IPS-20b (cell line): ENCODE measurements around the gene MT1E.

Source experiments
- H3K27ac ChIP-seq: one replicate; pipeline ENCODE4 v1.5.1; 2013; ENCODE audit warnings: low read length
- H3K27me3 ChIP-seq: 2 replicates; pipeline ENCODE4 v1.6.1; 2013; ENCODE audit warnings: mild to moderate bottlenecking, low read length, inconsistent platforms; ENCODE audit not compliant: insufficient read depth
- H3K36me3 ChIP-seq: 2 replicates; pipeline ENCODE4 v1.6.1; 2013; ENCODE audit warnings: low read depth, mild to moderate bottlenecking, inconsistent platforms, low read length, moderate library complexity; ENCODE audit not compliant: insufficient read depth
- H3K4me1 ChIP-seq: 2 replicates; pipeline ENCODE4 v1.6.1; 2013; ENCODE audit warnings: mild to moderate bottlenecking, control low read depth, inconsistent platforms, low read length, moderate library complexity; ENCODE audit not compliant: insufficient read depth
- H3K4me3 ChIP-seq: 2 replicates; pipeline ENCODE4 v1.5.1; 2013; ENCODE audit warnings: mild to moderate bottlenecking, low read length, inconsistent platforms
- H3K9ac ChIP-seq: 2 replicates; pipeline ENCODE4 v1.6.1; 2013; ENCODE audit warnings: low read depth, mild to moderate bottlenecking, inconsistent platforms, low read length, moderate library complexity
- H3K9me3 ChIP-seq: 2 replicates; pipeline ENCODE4 v1.6.1; 2013; ENCODE audit warnings: mild to moderate bottlenecking, low read depth, low read length, inconsistent platforms; ENCODE audit not compliant: insufficient read depth

Gene MT1E

GRCh38 chr16:56593573-56594291 is 31.8 kb upstream of the MT1E start:
- Histone ChIP-seq H3K9me3 (no peaks in the 10 kb centered on the region; the same call in 1 of the 2 replicates), H3K36me3 (no peaks in the 10 kb centered on the region)

GRCh38 chr16:56594292-56594619 is 31.3 kb upstream of the MT1E start:
- H3K27ac ChIP-seq: no peak overlapping the region
- no peak overlapping the region for H3K9ac ChIP-seq

More at GRCh38 chr16:56593573-56594291, 31.8 kb upstream of the MT1E start:
- H3K27me3 ChIP-seq: peaks cover 55% of the 10 kb centered on the region
- H3K4me1 ChIP-seq: no peaks in the 10 kb centered on the region; the same call in 1 of the 2 replicates
- H3K9ac ChIP-seq: no peak overlapping the region
- no peak overlapping the region for H3K4me3 ChIP-seq
- H3K27ac ChIP-seq: no peak overlapping the region

GRCh38 chr16:56600398-56600999 is 25.1 kb upstream of the MT1E start:
- no peaks in the 10 kb centered on the region; the same call in 1 of the 2 replicates for H3K9me3 ChIP-seq
- no peak overlapping the region for H3K9ac ChIP-seq
- no peaks in the 10 kb centered on the region for H3K36me3 ChIP-seq
- H3K27ac ChIP-seq: no peak overlapping the region
- H3K27me3 ChIP-seq: peaks cover 23% of the 10 kb centered on the region
- no peaks in the 10 kb centered on the region for H3K4me1 ChIP-seq
- H3K4me3 ChIP-seq: no peak overlapping the region

More at GRCh38 chr16:56594292-56594619, 31.3 kb upstream of the MT1E start:
- H3K27me3 ChIP-seq: peaks cover 50% of the 10 kb centered on the region
- no peaks in the 10 kb centered on the region; the same call in 1 of the 2 replicates for H3K9me3 ChIP-seq
- no peaks in the 10 kb centered on the region for H3K36me3 ChIP-seq
- no peaks in the 10 kb centered on the region; the same call in 1 of the 2 replicates for H3K4me1 ChIP-seq
- no peak overlapping the region for H3K4me3 ChIP-seq

- no peak overlapping the region for H3K9ac ChIP-seq
- no peak overlapping the region for H3K27ac ChIP-seq
- no peak overlapping the region for H3K4me3 ChIP-seq
- no peaks in the 10 kb centered on the region; the same call in 1 of the 2 replicates for H3K9me3 ChIP-seq
- H3K4me1 ChIP-seq: no peaks in the 10 kb centered on the region
- H3K27me3 ChIP-seq: peaks cover 29% of the 10 kb centered on the region
- H3K36me3 ChIP-seq: no peaks in the 10 kb centered on the region
Observed at GRCh38 chr16:56601325-56601724, 24.3 kb upstream of the MT1E start.

- H3K9ac ChIP-seq: no peak overlapping the region
- H3K4me1 ChIP-seq: no peaks in the 10 kb centered on the region
- H3K36me3 ChIP-seq: no peaks in the 10 kb centered on the region
- H3K9me3 ChIP-seq: no peaks in the 10 kb centered on the region
- H3K4me3 ChIP-seq: no peak overlapping the region
- H3K27ac ChIP-seq: no peak overlapping the region
- peaks cover 47% of the 10 kb centered on the region for H3K27me3 ChIP-seq
Observed at GRCh38 chr16:56603589-56603988, 22.0 kb upstream of the MT1E start.

- H3K9me3 ChIP-seq: no peaks in the 10 kb centered on the region
- H3K4me1 ChIP-seq: peaks cover 5% of the 10 kb centered on the region
- no peaks in the 10 kb centered on the region for H3K36me3 ChIP-seq
- no peak overlapping the region for H3K9ac ChIP-seq
- H3K27me3 ChIP-seq: peaks cover 61% of the 10 kb centered on the region
- H3K27ac ChIP-seq: no peak overlapping the region
- H3K4me3 ChIP-seq: no peak overlapping the region
Observed at GRCh38 chr16:56604966-56605365, 20.6 kb upstream of the MT1E start.

- no peaks in the 10 kb centered on the region for H3K36me3 ChIP-seq
- no peaks in the 10 kb centered on the region for H3K9me3 ChIP-seq
- no peak overlapping the region for H3K4me3 ChIP-seq
- H3K27ac ChIP-seq: no peak overlapping the region
- H3K4me1 ChIP-seq: peaks cover 5% of the 10 kb centered on the region
- H3K9ac ChIP-seq: no peak overlapping the region
- H3K27me3 ChIP-seq: peaks cover 66% of the 10 kb centered on the region
Observed at GRCh38 chr16:56605475-56605874, 20.1 kb upstream of the MT1E start.

- Histone ChIP-seq H3K27ac (no peak overlapping the region), H3K27me3 (peaks cover 68% of the 10 kb centered on the region), H3K36me3 (no peaks in the 10 kb centered on the region), H3K4me1 (peaks cover 5% of the 10 kb centered on the region), H3K9ac (no peak overlapping the region), H3K9me3 (no peaks in the 10 kb centered on the region), H3K4me3 (no peak overlapping the region)
Observed at GRCh38 chr16:56606071-56606475, 19.5 kb upstream of the MT1E start.

- Histone ChIP-seq H3K9me3 (no peaks in the 10 kb centered on the region), H3K9ac (no peak overlapping the region), H3K4me3 (no peak overlapping the region), H3K4me1 (peaks cover 5% of the 10 kb centered on the region), H3K27ac (no peak overlapping the region), H3K36me3 (no peaks in the 10 kb centered on the region), H3K27me3 (peaks cover 70% of the 10 kb centered on the region)
Observed at GRCh38 chr16:56606476-56607108, 19.0 kb upstream of the MT1E start.

GRCh38 chr16:56607109-56607618 is 18.4 kb upstream of the MT1E start:
- Histone ChIP-seq H3K27ac (no peak overlapping the region), H3K9ac (no peak overlapping the region), H3K36me3 (no peaks in the 10 kb centered on the region), H3K27me3 (peaks cover 75% of the 10 kb centered on the region), H3K4me3 (no peak overlapping the region), H3K4me1 (peaks cover 5% of the 10 kb centered on the region), H3K9me3 (no peaks in the 10 kb centered on the region)

GRCh38 chr16:56607675-56608042 is 17.9 kb upstream of the MT1E start:
- Histone ChIP-seq H3K9ac (peak overlapping the region; percentile 52; the same call in 1 of the 2 replicates), H3K27me3 (peaks cover 80% of the 10 kb centered on the region), H3K4me3 (peak overlapping the region; percentile 73; the same call in 1 of the 2 replicates), H3K36me3 (no peaks in the 10 kb centered on the region), H3K4me1 (peaks cover 5% of the 10 kb centered on the region), H3K27ac (no peak overlapping the region), H3K9me3 (no peaks in the 10 kb centered on the region)
